HG03432 (cell line): Measurements from ENCODE around the gene TMEM132D.

ENCODE experiments used
- ATAC-seq: cut with Tn5 transposase; IDR thresholded peaks from one replicate; pipeline ENCODE4 v1.9.1; 2021; ENCODE audit warnings: mild to moderate bottlenecking, moderate library complexity; ENCODE audit not compliant: unreplicated experiment

The TMEM132D gene

DNA sequence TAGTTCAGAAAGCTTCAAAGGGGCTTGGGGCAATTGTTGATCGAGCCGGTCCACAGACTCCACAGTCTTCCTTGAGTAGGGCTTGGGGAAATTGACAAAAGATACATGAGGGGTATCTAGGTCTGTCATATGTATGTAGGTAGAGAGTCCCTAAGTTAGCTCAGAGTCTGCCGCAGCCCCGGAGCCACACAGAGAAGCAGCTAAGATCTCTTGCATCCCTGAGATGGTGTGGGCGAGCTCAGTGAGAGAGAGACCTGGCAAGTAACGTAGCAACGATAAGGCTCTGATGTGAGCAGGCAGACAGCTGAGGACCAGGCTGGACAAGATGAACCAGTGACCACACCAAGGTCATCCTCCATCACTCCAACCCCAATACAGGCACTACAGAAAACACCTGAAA is 297.6 kb downstream of the TMEM132D start:
- ATAC-seq: no peak

DNA sequence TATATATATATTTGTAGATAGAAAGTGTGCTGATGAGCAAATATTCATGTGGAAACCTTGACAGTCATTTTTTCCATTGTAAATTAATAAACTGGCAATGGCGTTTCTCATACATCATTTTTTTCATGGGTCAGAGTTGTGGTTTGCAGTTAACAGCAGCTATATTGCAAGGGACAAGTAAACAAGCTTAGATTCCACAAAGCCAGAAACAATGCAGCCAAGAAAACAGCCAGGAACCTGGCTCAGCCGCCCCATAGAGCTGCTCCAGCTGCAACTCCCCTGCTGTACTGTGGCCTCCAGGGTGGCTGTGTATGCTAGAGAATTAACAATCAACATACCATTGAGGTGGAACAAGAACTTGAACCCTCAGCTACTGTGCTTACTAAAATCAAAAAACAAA is 298.2 kb downstream of the TMEM132D start:
- ATAC-seq: no peak

DNA sequence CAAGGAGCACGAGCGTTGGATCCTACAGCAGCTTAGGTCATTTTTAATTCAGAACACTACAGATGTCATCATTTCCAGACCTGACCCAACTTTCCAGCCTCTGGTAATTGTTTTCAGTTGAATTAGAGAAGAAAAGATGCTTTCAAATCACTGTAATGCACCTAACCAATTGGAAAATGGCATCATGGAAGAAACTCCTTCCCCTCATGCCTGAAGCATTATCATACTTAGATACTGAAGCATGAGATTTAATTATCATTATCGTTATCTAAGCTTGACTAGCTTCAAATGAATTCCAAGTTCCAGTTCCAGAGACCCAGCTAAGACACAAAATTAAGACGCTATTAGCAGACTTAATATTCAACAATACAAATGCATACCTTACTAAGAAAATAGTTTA is 299.3 kb downstream of the TMEM132D start:
- no peak for ATAC-seq

DNA sequence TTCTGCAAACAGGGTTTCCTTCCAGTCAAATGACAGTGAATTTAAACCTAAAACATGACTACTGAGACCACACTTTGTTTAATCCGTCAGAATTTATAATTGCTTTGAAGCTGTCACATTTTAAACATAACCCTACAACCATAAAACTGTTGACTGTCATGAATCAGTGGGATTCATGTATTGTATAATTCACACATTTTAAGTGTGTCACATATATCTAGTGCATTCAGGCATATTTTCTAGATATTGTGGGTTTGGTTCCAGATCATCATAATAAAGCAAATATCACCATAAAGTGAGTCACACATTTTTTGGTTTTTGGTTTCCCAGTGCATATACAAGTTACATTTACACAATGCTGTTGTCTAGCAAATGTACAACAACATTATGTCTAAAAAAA is 304.4 kb downstream of the TMEM132D start:
- ATAC-seq: no peak

DNA sequence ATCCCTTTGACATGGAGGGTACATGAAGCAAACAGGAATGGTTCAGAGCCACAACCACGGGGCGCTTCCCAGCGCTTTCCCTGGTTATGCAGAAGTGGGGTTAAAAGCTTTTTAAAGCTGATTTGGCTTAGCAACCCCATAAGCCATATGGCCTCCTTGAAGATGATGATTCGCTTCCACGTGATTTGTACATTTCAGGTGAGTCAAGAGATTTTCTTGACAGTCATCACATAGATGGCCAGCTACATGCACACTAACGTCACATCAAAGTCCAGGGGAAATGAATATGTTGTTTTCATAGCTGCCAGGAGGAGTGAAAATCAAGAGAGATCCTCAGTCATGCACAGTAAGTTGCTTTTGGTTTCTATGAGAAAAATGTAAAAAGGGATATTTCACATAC is 309.7 kb downstream of the TMEM132D start:
- ATAC-seq: no peak

DNA sequence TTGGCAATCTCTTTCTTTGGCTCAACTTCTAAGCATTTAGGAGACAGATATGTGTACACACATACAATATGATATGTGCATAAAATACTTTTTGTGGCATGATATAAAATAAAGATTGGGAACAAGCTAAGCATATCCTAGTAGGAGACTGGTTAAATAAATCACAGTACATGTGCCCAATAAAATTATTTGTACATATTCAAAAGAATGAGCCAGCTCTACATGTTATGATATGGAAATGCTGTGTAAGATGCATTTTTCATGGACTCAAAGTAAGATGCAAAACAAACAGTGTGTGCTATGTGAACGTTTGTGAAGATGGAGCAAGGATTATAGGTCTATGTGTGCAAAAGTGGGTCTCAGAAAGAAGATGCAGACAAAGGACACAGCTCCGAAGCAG is 311.4 kb downstream of the TMEM132D start:
- ATAC-seq: no peak

DNA sequence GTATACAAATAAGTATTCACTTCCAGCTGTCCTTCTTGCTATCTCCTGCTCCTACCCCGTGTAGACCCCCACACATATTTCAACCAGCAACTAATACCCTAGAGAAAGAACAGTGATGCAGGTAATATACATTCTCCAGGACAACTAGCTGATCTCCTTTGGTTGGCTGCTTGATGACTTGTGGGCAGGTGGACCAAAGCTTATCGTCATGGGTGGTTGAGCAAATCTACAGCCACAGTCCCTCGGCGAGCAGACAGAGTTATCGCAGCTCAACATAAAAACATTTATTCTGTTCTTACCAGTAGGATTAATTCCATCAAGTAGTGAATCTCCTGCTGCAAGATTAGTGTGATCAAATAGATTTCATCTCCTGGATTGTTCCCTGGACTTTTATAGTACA is 314.3 kb downstream of the TMEM132D start:
- ATAC-seq: no peak

DNA sequence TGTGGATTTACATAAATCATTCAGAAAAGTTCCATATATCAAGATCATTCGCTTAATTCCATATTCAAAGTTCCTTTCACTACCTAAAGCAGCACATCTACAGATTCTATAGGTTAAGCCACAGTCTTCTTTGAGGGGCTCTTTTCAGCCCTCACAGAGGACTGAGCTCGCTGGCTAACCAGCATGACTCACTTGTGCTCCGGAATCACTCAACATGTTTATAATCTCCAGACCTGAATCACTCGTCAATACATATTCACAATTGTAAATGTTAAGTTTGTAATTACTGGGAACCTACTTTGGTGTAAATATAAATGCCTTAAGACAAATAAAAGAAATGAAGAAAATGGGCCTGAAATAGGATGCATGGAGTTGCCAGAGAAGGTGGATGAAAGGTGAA is 315.7 kb downstream of the TMEM132D start:
- no peak for ATAC-seq

DNA sequence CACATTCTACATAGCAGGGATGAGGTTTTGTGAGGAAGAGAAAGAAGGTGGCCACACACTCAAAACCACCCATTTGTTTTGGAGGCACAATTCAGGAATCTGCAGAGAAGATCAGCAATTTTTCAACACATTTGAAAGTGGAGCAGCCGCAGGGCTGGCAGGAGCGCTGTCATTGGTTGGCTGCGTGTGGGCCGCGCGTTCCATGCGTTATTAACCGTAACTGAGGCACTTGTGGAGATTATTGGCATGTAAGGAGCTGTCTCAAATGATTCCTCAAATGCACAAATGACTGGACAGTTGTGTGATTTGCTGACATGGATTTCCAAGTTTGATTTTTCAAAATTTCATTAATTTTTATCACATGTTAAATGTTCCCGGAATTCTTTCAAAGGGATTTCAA is 318.5 kb downstream of the TMEM132D start:
- ATAC-seq: no peak

DNA sequence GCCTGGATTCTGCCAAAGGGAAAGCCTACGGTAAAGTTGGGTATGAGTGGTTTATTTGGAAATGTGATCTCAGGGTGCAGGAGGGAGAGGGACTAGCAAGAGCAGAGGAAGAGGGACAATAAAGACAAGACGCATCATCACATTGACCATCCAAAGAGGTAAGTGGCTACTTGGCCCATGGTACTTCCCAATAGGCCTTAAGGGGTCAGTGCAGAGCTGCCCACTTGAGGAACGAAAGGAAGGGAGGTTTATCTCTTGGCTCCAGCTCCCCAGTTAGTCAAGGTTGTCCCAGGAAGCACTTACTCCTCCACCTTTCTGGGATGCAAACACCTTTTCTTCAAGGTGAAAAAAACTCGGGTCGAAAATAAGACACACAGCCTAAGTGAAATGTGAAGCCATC is 323.9 kb downstream of the TMEM132D start:
- no peak for ATAC-seq

DNA sequence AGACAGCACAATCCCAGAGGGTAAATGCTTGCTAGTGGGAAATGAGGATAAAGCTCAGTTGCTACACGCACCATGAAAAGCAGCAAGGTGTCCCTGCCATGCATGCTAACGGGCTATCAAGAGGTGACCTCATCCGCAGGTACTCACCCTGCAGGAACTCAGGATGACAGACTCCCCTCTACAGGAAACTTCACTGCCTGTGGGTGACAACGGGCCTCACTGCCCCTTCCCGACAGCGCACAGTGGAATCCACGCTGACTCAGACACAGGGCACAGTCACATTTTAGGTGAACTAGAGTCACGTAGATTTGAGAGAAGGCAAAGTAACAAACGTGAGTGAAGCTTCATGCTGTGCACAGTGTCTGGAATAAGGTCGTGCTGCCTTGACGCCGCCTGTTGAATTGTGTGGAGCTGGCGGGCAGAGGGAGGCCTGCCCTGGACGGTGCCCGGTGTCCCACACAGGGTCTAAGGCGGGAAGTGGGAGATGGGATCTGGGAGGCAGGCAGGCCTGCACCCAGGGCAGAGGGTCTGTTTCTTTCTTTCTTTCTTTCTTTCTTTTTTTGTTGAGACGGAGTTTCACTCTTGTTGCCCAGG is 331.8 kb downstream of the TMEM132D start:
- ATAC-seq: no peak

DNA sequence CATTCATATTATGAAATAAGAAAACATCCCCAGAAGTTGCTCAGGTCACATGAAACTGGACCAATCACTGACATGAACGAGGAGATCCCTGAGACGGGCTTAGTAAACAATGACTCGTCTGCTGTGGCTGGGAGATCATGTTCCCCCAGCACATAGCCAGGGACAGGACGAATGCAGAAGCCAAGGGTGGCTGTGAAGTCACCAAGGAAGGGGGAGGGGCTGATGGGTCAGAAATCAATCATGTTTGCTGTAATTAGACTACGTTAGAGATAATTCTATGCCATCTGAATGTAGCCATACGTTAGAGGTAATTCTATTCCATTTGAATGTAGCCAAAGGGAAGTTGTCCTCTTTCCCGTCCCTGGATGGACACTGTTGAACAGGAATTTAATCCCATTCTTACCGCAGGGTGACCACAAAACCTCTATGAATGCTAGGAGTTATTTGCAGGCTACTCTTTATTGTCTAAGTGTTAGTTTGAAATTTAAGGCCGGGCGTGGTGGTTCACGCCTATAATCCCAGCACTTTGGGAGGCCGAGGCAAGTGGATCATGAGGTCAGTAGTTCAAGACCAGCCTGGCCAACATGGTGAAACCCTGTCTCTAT is 332.9 kb downstream of the TMEM132D start:
- ATAC-seq: no peak

DNA sequence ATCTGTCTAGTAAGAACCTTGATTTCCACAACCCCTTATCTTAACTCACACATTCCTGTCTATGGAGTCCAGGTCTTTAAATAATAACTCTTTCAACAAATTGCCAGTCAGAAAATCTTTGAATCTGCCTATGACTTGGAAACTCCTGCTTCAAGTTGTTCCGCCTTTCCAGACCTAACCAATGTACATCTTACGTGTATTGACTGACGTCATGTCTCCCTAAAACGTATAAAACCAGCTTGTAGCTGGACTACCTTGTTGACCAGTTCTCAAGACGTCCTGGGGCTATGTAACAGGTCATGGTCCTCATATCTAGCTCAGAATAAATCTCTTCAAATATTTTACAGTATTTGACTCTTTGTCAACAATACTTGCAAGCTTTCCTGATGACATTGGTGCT is 337.0 kb downstream of the TMEM132D start:
- ATAC-seq: no peak

DNA sequence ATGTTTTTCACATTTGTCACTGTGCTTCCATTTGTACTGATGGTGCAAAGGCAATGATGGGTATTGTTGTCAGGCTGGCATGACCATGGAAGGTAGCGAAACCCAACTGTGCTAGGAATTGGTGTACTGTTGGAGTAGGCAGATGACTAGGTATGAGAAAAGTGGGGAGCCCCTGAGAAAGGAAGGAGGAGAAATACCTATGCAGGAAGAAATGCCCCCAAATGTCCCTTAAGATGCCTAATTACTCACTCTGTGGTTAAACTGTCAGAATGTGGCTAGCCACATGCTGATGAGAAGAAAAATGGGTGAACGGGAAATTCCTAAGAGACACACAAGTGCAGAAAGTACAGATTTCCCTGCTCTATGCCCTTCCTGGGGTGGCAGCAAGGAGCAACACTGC is 339.1 kb downstream of the TMEM132D start:
- ATAC-seq: no peak

DNA sequence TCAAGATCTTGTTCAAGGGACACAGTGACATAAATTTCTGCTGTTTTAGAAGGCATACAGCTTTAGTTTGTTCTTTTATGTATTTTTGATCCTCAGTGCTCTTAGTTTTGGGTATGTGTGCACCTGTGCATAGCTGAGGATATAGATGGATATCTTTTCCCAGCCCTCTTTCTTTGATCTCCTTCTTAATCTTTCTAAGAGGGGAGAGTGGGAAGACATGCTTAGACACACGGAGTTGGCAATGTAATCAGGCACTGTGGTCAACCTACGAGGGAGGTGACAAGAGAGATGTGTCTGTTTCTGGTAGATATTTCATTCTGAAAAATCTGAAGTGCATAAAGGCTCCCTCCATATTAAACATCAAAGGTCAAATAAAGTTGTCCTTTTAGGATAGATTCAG is 340.6 kb downstream of the TMEM132D start:
- no peak for ATAC-seq

DNA sequence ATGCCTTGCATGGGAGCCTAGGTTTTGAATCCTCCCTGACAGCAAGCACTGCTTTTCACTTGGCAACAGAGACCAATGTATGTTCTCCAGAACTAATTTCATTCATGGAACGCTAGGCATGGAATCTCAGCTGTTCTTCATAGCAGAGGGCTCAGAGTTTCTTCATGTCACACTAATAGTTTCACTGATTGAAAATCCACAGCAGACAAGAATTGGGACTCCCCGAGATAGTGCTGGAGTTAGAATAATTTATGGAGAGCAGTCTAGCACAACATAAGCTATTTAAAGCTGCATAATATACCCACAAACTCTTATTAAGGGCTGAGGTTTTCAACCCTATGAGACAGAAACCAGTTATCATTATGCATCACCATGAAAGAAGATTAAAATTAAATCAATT is 342.5 kb downstream of the TMEM132D start:
- no peak for ATAC-seq

DNA sequence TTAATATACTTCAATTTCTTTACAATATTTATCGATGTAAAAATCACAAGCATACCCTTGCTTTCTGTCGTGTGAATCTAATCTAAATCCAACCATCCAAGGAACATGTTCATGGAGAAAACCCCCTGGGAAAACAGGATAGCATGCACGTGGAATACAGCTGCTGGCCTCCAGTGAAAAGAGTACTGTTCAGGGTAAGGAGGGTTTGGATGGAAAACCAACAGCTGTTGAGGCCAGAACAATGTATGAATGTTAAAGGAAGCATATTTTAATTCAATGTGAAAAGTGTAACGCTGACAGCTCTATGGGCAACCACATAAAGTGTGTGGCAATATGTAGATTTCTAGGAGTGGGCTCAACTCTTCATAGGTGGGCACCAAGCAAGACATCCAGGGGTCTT is 344.0 kb downstream of the TMEM132D start:
- no peak for ATAC-seq

DNA sequence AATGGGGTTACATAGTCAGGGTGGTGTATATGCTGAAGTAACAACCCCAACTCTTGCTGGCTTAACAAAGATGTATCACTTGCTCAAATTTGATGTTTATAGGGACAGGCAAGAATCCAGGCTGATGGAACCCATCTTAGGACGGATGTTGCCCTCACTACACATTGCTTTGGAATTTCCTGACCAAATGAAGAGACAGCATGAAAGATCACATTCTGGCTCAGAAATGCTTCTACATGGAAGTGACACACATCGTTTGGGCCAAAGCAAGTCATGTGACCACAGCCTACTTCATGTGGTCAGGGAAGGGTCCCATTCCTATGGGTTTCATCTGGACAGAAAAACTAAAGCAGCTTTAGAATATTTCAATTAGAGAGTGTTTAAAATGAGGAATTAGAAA is 345.8 kb downstream of the TMEM132D start:
- ATAC-seq: no peak

DNA sequence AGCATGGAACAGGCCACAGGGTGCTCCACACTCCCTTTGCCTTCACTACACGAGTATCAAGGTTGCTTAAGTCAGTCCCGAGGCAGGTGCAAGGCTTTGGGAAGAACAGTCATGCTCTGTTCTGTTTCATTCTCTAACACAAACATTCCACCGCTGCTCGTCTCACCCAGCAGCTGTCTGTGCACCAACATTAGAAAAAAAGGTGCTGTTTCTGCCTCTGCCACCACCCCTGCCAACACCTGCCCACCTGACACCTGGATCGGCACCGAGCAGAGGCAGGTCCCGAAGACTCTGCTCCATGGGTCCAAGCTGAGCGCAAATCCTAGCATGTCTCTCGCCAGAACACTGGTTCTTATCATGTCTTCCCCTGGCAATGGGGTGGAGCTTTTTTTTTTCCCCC is 347.7 kb downstream of the TMEM132D start:
- no peak for ATAC-seq

DNA sequence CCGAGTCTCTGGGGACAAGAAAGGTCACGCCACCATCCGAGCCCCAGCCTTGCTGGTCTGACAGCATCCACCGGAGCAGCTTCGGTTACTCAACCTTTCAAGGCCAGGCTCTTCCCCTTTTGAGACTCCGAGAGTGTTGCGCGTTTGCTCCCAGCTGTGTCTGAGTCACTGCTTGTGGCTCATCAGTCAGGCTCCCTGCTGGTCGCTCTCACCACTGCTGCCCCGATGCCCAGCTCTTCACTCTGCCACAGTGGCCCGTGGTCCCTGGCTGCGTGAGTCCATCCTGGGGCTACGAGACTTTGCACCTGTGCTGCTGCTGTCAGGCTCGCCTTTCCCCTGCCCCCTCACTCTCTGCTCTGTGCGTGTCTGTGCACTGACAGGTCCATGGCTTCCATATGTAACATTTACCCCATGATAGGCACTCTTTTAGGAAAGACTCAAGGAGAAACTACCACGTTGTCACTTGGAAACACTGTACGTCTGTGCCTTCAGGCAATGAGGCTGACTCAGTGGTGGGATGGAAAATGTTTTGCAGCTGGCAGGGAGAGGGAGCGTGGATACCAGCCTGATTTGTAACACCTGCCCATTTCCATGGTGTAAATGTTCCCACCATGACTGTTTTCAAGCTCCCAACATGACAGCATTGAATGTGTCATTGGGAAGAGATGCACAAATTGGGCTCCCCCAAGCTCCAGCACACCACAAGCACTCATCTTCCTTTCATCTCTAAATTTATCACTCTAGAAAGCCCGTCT is 350.7 kb downstream of the TMEM132D start:
- ATAC-seq: no peak

DNA sequence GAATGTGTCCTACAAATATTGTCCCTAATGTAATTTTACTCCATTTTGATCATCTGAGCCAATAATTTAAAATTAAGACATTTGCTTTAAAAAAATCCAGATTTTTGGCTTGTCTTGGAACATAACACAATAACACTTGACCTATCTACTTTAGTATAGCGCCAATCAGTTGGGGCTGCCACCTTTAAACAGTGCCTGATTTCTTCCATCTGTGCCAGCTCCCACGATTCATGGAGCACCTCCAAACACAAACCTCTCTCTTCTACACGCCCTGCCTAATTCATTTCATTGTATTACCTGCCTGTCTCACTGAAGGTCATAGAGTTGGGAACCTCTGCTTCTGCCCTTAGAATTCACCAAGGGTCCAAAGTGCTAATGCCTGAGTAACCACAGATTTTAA is 352.4 kb downstream of the TMEM132D start:
- ATAC-seq: no peak

DNA sequence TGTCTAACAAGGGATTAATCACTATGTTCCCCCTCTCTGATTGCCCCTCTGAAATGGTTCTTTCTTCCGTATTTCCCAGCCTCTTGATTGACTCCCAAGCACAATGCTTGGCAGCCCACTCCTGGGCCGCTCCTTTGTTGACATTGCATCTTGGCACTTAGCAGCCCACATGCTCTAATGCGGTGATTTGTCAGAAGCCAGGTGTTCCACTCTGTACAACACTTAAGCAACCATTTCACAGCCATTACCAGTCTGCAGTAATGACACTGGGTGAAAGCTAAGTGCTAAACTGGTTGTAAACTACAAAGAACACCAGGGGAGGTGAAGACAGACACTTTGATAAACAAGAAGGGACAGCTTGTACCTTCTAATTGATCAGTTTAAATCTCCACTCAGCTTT is 353.5 kb downstream of the TMEM132D start:
- ATAC-seq: no peak

DNA sequence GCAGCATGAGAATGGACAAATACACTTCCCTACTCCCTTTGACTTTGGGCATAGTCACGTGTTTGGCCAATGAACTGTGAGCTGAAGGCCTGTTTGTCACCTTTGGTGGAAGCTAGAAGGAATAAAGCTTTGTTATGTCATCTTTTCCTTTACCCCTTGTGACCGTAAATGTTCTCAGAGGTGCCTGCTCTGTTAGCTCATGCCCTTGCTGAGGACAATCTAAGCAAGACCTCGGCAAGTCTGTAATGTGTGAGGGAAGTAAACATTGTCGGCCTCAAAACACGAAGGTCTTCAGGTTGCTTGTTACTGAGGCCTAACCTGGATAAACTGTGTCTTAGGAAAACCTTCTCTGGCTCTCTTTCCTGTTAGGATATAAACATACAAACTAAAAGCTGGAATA is 354.2 kb downstream of the TMEM132D start:
- no peak for ATAC-seq
